CD4-positive, alpha-beta T cell treated with Interleukin-17A for 1 hour (primary cell): ENCODE measurements around the gene NTNG2.
A peak's percentile ranks its signal among the peaks of the same experiment; 100 is the strongest.

ENCODE experiments used
- DNase-seq: peaks from one replicate; pipeline ENCODE4 v3.0.0-alpha.2; 2020

Gene NTNG2

DNA sequence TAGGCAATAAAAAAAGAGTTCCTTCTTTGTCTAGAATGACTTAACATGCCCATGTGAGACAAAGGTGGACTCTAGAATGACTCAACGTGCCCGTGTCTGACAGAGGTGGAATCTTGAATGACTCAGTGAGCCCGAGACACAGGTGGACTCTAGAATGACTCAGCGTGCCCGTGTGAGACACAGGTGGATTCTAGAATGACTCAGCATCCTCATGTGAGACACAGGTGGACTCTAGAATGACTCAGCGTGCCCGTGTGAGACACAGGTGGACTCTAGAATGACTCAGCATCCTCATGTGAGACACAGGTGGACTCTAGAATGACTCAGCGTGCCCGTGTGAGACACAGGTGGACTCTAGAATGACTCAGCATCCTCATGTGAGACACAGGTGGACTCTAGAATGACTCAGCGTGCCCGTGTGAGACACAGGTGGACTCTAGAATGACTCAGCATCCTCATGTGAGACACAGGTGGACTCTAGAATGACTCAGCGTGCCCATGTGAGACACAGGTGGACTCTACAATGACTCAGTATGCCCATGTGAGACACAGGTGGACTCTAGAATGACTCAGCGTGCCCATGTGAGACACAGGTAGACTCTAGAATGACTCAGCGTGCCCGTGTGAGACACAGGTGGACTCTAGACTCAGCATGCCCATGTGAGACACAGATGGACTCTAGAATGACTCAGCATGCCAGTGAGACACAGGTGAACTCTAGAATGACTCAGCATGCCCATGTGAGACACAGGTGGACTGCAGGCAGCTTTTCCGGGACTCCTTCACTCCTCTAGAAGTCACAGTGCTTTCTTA, 108.1 kb downstream of the NTNG2 start:
- DNase-seq: peak; percentile 21

- no peak for DNase-seq
These were observed 113.0 kb downstream of the NTNG2 start for GRCh38 chr9:132274861-132275260.

DNA sequence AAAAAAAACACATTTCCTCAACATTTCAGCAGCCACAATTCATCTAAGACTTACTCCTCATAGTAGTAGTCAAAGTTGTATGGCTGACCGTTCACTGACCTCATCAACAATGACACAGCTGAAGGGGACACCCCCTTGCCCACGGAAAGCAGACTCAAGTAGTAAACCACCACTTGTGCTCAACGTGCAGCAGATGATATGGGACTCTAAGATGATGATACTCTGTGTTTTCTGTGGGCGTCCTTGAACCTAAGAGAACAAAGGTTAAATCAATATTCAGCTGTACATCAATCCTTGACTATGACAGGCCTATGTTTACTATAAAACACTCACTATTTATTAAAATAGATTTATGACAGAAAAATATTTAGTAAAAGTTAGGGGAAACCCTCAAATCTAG, 121.3 kb downstream of the NTNG2 start:
- DNase-seq: no peak

DNA sequence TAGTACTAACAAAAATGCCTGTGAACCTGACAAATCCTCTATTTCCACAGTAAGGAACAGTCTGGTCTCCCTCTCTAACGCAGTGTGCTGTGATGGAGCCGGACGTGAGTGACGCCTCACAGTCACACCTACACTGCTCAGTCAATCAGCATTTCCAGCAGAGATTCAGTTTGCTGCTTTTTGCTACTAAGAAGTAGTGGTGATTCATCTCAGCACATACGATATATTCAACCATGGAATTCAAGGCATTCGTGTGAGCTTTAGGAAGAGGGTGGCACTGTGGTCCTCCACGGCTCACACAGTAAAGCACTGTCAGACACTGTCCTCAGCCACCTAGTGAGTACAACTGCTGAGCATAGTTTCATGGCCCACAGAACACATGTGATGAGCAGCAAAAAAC, 122.0 kb downstream of the NTNG2 start:
- no peak for DNase-seq

DNA sequence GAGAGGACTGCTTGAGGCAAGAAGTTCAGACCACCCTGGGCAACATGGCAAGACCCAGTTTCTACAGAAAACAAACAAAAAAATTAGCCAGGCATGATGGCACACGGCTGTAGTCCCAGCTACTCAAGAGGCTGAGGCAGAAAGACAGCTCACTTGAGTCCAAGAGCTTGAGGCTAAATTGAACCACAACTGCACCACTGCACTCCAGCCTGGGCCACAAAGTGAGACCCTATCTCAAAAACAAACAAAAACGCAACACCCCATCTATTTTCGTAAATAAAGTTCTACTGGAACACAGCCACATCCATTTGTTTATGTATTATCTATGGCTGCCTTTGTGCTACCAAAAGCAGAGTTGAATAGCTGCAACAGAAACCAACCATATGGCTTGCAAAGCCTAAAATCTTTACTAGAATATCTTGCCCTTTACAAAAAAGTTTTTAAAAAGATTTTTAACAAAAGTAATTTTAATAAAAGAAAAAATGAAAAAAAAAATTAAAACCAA, 125.5 kb downstream of the NTNG2 start:
- DNase-seq: no peak

DNA sequence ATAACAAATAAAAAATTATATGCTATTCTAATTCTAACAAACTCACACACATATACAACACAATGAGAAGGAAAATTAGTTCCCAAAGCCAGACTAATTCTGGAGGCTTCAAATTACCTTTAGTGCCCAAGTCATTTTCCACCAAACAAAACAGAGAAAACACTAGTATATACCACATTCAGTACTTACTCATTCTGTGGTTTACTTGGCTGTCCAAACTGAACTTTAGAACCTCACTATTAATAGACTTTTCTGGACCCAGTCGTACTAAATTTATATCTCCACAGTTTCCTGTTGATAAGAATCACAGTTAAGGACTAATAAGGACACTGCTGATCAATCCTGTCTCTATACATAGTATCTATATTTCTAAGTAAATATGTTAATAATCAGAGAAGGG, 126.5 kb downstream of the NTNG2 start:
- DNase-seq: no peak

GRCh38 chr9:132288966-132289365, 127.1 kb downstream of the NTNG2 start:
- DNase-seq: no peak

DNA sequence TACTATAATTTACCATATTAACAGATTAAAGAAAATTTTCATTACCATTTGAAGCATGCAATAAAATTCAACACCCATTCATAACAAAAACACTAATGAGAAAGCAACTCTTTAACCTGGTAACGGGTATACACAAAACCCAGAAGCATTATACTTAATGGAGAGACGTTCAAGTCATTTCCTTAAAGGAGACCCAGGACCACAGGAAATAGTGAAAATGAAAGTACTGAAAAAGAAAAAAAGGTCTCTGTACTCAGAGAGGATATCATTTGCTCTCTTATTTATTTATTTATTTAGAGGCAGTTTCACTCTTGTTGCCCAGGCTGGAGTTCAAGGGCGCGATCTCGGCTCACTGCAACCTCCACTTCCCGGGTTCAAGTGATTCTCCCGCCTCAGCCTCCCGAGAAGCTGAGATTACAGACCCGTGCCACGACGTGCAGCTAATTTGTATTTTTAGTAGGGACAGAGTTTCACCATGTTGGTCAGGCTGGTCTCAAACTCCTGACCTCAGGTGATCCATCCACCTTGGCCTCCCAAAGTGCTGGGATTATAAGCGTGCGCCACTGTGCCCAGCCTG, 131.4 kb downstream of the NTNG2 start:
- DNase-seq: peak; percentile 33
